ENCODE measurements around the gene ORC6. TPM values are rescaled to one million over a fixed set of nuclear protein-coding genes. Genes with fewer than 3 reads are reported as not detected.

Gene ORC6
- total RNA-seq, 1 experiment from 2014 or later, result 95.0 TPM

DNA sequence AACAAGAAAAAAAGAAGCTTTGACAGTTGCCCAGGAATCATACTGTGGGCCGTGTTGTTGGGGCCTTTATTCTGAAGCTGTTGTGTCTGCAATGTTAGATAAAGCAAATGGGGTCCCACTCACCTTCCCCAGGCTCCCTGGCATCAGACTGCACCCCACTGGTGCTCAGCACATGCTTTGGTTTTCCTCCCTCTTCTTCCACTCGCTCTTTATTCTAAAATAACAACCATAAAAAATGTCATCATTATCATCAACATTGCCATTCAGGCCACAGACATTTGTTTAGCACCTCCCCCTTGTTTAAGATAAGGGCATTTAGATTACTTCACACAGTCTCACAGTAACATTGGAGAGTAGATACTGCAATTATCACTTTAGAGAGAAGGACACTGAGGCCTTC, 50.5 kb downstream of the ORC6 start:
- Mint-ChIP-seq H3K9me3 (no peaks in the 10 kb centered on the region), H3K27me3 (ENCODE audit: low read depth) (no peaks in the 10 kb centered on the region; the same call in 1 of the 2 replicates), H3K27ac (0 out of 7 replicates have a peak overlapping the region, but pooled peaks of 1 of the 3 experiments have one; percentile 18), H3K4me3 (no peak overlapping the region), H3K4me1 (peaks cover 9 to 11% of the 10 kb centered on the region in 2 experiments), H3K36me3 (ENCODE audit: insufficient read depth in 1 of 3, low read depth in 3 of 3) (no peaks in the 10 kb centered on the region)
- H3K18ac ChIP-seq (ENCODE audit: insufficient read length, low read depth, low read length), result no peak overlapping the region
- H2AK5ac ChIP-seq (ENCODE audit: insufficient read length, low read length), result no peak overlapping the region
- H3K79me1 ChIP-seq (ENCODE audit: insufficient read depth, low read depth, low read length, poor library complexity, severe bottlenecking), result no peaks in the 10 kb centered on the region
- H2BK120ac ChIP-seq (ENCODE audit: low read depth, low read length, poor library complexity, severe bottlenecking), result no peak overlapping the region
- no peaks in the 10 kb centered on the region for H3K79me2 ChIP-seq (ENCODE audit: insufficient read depth, low read length)
- H4K91ac ChIP-seq (ENCODE audit: insufficient read length, low read depth, low read length), result no peak overlapping the region
- H2AFZ ChIP-seq (ENCODE audit: low read length), result no peak overlapping the region
- no CpG with 5 or more reads among the region's 2 CpGs for WGBS (ENCODE audit: extremely low coverage, insufficient read length, low lambda C conversion rate)
- no peak overlapping the region for H2BK20ac ChIP-seq (ENCODE audit: low read depth, low read length, poor library complexity, severe bottlenecking)
- H2BK5ac ChIP-seq (ENCODE audit: insufficient read length, low read length), result no peak overlapping the region
- no peak overlapping the region for H3K23ac ChIP-seq (ENCODE audit: insufficient read length, low read depth, low read length)
- no peak overlapping the region for H3T11ph ChIP-seq (ENCODE audit: low read length)
- no peak overlapping the region for H4K5ac ChIP-seq (ENCODE audit: insufficient read length, low read depth, low read length)
- no peak overlapping the region for H3K4ac ChIP-seq (ENCODE audit: low read depth, low read length)
- H3K4me1 ChIP-seq (ENCODE audit: insufficient read depth, low read length), result no peaks in the 10 kb centered on the region
- H3K14ac ChIP-seq (ENCODE audit: insufficient read depth, low read length), result no peak overlapping the region
- H3K9ac ChIP-seq (ENCODE audit: extremely low read depth, insufficient read length, low read length), result no peak overlapping the region
- no peaks in the 10 kb centered on the region for H3K23me2 ChIP-seq (ENCODE audit: insufficient read length, low read depth, low read length, poor library complexity, severe bottlenecking)
- H3K9me3 ChIP-seq (ENCODE audit: control insufficient read depth, low read depth, low read length), result no peaks in the 10 kb centered on the region
- TF ChIP-seq, protein P1, sequence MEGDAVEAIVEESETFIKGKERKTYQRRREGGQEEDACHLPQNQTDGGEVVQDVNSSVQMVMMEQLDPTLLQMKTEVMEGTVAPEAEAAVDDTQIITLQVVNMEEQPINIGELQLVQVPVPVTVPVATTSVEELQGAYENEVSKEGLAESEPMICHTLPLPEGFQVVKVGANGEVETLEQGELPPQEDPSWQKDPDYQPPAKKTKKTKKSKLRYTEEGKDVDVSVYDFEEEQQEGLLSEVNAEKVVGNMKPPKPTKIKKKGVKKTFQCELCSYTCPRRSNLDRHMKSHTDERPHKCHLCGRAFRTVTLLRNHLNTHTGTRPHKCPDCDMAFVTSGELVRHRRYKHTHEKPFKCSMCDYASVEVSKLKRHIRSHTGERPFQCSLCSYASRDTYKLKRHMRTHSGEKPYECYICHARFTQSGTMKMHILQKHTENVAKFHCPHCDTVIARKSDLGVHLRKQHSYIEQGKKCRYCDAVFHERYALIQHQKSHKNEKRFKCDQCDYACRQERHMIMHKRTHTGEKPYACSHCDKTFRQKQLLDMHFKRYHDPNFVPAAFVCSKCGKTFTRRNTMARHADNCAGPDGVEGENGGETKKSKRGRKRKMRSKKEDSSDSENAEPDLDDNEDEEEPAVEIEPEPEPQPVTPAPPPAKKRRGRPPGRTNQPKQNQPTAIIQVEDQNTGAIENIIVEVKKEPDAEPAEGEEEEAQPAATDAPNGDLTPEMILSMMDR (conservative IDR thresholded peaks at IDR 0.05), result no peak
- H3K27ac ChIP-seq (ENCODE audit: insufficient read length, low read depth, low read length), result no peak overlapping the region
- no peak overlapping the region for H4K8ac ChIP-seq (replicated peaks; ENCODE audit: insufficient read length, low read depth, low read length)
- H3K56ac ChIP-seq (ENCODE audit: insufficient read length, low read depth, low read length), result no peak overlapping the region
- H3K4me2 ChIP-seq (ENCODE audit: insufficient read depth, insufficient read length, low read length), result no peak overlapping the region
- no peak for DNase-seq
- H2BK12ac ChIP-seq (ENCODE audit: insufficient read length, low read depth, low read length), result no peak overlapping the region
- H3K27me3 ChIP-seq (ENCODE audit: insufficient read depth, low read length), result no peaks in the 10 kb centered on the region
- no peak overlapping the region for H2BK15ac ChIP-seq (ENCODE audit: low read depth, low read length)
- no peaks in the 10 kb centered on the region for H4K20me1 ChIP-seq (ENCODE audit: control insufficient read depth, insufficient read depth, insufficient read length)

Data from H9 (cell line).